HG02588 (cell line): ENCODE measurements around the gene PLD1.

Experiments
- ATAC-seq: cut with Tn5 transposase; IDR thresholded peaks from one replicate; pipeline ENCODE4 v1.9.1; 2021; ENCODE audit warnings: mild to moderate bottlenecking, moderate library complexity; ENCODE audit not compliant: unreplicated experiment

Gene PLD1

GRCh38 chr3:171801738-171802589 is 8.3 kb downstream of the PLD1 start:
- no peak for ATAC-seq

DNA sequence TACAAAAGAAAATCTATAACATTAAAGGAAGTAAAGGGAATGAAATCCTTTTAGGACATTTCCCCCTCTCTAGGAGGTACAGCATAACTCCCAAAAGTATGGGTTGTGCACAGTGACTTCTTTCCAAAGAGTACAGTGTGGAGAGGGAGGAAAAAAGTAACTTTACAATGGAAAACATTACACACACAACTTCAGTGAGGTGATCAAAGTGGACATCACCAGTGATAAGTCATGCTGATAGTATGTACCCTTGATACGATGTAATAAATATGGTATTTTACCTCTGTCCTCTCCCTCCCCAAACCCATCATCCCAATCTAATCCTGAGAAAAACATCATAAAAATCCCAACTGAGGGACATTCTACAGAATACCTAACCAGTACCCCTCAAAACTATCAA is 10.8 kb downstream of the PLD1 start:
- ATAC-seq: no peak

GRCh38 chr3:171797873-171798272 is 12.4 kb downstream of the PLD1 start:
- ATAC-seq: no peak

DNA sequence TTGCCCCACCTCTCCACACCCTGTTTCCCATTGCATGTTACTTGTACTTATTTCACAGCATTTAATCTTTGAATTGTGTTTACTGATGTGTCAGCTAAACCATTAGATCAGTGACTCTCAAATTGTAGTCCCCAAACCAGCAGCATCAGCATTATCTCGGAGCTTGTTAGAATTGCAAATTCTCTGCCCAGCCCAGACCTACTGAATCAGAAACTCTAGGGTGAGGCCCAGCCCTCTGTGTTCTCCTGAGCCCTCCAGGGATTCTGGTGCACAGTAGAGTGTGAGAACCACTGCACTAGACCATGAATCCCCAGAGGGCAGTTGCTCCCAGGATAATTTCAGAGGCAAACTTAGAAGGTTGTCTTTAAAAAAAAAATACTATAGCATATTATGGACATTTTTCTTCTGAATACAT is 13.0 kb downstream of the PLD1 start:
- peak; percentile 56 for ATAC-seq

DNA sequence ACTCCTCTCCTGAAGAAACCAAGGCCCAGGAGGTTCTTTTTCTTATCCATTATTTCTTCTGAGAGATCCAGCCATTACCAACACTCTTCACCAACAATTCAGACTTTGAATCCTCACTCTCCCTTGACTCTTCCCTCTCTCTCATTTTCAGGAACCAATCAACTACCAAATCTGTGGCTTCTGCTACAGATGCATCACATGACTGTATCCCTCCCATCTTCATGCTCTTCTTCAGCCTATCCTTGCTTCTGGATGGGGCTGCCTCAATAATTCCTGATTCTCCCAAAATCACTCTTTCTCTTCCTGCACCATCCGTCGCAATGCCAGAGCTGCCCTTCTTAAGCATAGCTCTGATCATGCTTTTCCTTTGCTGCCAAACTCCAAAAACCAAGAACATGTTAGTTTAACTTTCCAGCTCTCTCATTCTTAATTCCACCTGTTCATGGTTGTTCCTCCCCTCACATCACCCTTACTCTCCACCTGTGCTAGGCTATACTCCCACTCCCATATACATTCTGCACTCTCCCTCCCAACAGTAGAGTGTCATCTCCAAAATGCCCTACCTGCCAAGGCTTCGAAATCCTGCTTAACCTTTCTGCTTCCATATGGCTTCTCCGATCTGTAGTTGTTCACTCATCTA is 13.5 kb downstream of the PLD1 start:
- ATAC-seq: no peak

DNA sequence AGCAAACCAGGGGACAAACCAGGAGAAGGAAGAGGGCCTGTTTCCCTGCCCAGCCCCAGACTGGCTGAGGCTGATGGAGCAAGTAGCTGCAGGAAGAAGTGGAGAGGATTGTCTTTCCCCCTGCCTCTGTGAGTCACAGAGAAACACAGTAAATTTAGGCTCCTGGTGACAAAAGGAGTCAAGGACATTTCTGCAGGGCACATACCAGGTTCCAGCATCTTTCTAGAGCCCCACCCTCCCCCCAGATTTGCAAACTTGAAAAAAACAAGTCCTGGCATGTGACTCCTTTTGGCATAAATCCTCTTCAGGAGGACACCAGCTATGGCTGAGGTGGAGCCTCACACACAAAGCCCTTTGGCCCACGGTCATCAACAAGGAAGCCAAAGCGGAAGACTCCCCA is 17.8 kb downstream of the PLD1 start:
- no peak for ATAC-seq

- no peak for ATAC-seq
These were observed 18.6 kb downstream of the PLD1 start for GRCh38 chr3:171791692-171792076.

DNA sequence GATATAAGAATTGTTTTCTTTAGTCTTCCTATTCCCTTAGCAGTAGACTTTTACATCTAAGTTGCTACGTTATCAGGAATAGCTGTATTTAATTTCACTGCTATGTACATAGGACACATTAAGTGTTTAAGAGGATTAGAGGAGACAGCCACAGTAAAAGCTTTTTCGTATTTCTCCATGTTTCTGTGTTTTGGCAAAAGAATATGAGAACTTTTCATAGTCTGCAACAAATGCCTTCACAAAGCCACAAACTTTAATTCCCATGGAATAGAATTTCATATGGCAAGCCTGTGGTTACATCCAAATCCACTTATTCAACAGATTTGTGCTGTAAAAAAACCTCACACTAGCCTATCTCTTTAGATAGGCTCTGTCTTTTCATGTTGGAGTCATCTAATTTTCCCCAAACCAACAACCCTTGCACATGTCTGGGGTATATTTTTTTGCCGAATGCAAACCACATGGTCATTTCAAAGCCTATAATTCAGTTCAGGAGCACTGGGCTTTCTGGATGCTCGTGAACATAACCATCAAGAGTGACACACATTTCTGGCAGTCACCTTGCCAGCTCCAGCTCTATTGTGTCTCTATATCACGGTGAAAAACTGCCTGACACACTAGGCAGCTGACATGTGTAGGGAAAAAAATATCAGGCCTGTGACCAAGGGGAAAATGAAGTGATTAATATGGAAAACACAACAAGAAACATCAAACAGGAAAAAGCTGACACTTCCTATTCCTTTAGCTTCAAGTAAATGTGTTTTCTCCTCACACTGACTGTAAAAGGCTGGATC is 19.2 kb downstream of the PLD1 start:
- ATAC-seq: no peak

- ATAC-seq: no peak
These were observed 19.7 kb downstream of the PLD1 start for GRCh38 chr3:171790574-171790897.

GRCh38 chr3:171789759-171790505 is 20.4 kb downstream of the PLD1 start:
- no peak for ATAC-seq

DNA sequence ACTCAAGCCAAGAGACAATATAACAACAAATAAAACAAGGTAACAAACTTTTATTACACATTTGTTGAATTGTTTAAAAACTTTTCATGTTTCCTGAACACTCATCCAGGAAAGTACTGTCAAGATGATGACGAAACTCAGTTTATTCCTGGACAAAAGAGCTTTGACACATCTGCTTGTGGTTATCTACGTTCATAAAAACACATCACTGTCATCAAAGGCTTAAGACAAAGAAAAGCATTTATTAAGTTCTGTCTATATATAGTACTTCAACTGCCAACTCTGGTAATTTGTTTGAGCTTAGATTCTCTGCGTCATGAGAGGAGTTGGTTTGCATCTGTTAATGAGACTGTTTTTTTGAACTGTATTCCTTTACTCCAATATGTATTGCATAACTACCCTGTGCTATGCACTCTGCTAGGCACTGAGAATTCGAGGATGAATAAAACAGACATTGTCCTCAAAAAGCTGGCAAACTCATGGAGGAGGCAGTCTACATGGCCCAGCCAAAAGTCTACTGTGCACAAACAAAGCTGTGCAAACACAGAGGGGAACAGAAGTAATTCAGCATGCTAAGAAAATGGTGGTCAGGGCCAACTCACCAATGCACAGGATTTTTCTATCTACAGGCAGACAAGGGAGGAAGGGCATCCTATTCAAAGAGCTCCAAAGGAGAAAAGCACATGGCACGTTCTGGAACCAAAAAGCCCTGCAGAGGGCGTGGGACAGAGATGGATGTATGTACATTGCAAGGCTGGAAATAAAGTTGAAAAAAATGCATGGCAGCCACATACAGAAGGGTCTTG is 21.5 kb downstream of the PLD1 start:
- ATAC-seq: no peak

DNA sequence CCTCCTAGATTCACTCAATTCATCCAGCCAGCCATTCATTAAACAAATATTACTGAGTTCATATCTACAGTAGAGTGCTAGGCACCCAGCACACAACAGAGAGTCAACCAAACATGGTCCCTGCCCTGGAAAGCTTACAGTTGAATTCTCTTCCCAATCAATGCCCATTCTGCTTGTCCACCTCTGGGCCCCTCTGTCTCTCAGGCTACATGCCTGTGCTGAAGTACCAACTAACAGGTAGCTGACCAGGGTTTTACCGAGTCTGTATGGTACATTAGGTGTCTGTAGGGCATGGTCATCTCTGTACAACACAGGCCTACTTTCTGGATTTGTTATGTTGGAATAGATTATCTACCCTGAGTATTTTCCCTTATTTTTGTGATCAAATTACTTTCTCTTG is 23.3 kb downstream of the PLD1 start:
- ATAC-seq: no peak

DNA sequence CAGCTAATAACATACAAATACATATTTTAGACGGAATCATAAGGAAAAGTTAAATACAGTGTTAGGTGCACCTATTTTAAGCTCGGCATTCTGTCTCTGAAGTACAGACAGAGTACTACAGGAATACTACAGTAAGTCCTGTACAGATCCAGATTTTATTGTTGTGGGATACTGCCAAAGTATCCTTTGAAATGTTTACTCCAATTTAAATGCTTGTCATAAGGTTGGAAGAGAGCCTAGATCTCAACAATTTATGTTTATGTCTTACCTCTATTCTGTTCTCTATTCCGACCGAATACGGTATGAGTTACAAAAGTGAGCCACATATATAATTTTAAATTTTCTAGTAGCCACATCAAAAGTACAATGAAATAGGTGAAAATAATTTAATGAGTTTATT is 25.3 kb downstream of the PLD1 start:
- no peak for ATAC-seq

DNA sequence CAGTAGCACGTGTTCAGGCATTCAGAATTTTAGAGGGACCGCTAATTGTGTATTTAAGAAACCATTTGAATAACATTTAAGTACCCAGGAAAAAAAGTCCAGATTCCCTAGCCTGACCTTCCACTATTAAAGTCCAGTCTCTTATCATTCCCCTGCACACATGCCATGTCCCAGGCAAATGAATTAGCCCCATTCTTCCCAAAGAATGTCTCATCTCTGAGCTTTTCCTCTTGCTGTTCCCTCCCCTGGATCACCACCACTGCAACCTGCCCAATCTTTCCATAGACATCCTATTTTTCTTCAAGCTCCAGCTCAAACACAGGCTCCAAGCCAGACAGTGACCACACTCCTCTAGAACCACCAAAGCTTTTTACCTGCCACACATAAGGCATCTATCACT is 25.9 kb downstream of the PLD1 start:
- ATAC-seq: no peak

GRCh38 chr3:171783626-171784025 is 26.7 kb downstream of the PLD1 start:
- no peak for ATAC-seq

GRCh38 chr3:171783086-171783485 is 27.2 kb downstream of the PLD1 start:
- ATAC-seq: no peak

DNA sequence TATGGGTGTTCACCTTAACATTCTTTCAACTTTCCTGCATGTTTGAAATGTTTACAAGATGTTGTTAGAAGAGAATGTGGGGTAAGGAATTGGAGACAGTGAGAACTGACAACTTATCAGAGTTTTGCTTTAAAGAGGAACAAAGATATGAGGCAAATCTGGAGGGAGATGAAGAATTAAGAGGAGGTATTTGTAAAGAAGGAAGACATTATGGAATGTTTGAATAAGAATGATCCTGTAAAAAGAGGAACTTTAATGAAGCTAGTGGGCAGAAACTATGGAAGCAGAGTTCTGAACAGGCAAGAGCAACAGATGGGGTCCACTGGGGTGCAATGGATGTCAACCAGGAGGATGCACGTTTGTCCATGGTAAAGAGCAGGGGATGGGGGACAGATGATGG is 27.7 kb downstream of the PLD1 start:
- ATAC-seq: no peak

- ATAC-seq: no peak
These were observed 28.6 kb downstream of the PLD1 start for GRCh38 chr3:171781711-171782127.

GRCh38 chr3:171778493-171778892 is 31.8 kb downstream of the PLD1 start:
- ATAC-seq: no peak

DNA sequence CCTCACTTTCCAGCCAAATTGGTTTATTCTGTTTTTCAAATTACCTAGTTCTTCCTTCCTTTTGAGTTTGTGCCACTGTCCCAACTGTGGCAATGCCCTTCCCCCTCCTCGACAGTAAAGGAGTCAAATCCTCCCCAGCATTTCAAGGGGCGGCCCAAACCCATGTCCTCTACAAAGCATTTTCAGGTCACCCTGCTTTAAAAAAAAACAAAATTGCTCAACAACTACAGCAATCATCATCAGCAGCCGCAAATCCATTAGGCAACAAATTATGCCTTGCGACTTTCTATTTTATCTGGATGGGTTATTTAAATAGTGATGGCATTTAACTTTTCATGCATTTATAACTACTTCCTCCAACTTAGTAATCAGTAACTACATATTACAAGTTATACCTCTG is 32.7 kb downstream of the PLD1 start:
- ATAC-seq: no peak
